H1 (cell line): Measurements from ENCODE around the gene TTBK2. TPM values are rescaled to one million over a fixed set of nuclear protein-coding genes. Genes with fewer than 3 reads are reported as not detected.

Experiments used
- CREB1 ChIP-seq: IDR thresholded peaks from 2 replicates; pipeline ENCODE4 v1.6.1; 2012; ENCODE audit warnings: inconsistent platforms
- FOSL1 ChIP-seq: IDR thresholded peaks from 2 replicates; pipeline ENCODE4 v1.6.1; 2011; ENCODE audit warnings: mild to moderate bottlenecking, low read depth, low read length, moderate library complexity; ENCODE audit not compliant: insufficient read depth
- KDM4A ChIP-seq: IDR thresholded peaks from one replicate; pipeline ENCODE4 v1.7.1; 2012; ENCODE audit warnings: low read depth, mild to moderate bottlenecking, moderate library complexity, low read length, inconsistent platforms; ENCODE audit not compliant: severe bottlenecking
- PHF8 ChIP-seq: fragments of 200-600 bp; sonication (generic); conservative IDR thresholded peaks from 2 replicates; pipeline ENCODE4 v1.7.1; 2012; ENCODE audit warnings: low read depth, mild to moderate bottlenecking, inconsistent platforms, low read length, moderate library complexity
- RBBP5 ChIP-seq: IDR thresholded peaks from 2 replicates; pipeline ENCODE4 v1.7.1; 2012; ENCODE audit warnings: low read depth, mild to moderate bottlenecking, inconsistent platforms, low read length, moderate library complexity, borderline replicate concordance
- RXRA ChIP-seq: IDR thresholded peaks from 2 replicates; pipeline ENCODE4 v1.6.1; 2011; ENCODE audit warnings: low read depth, mild to moderate bottlenecking, low read length, moderate library complexity; ENCODE audit not compliant: insufficient read depth
- SAP30 ChIP-seq: fragments of 300-600 bp; sonication (generic); IDR thresholded peaks from 2 replicates; pipeline ENCODE4 v1.7.1; 2012; ENCODE audit warnings: low read length, moderate library complexity, mild to moderate bottlenecking, inconsistent platforms; ENCODE audit not compliant: insufficient read depth, insufficient replicate concordance
- SIX5 ChIP-seq: IDR thresholded peaks from 2 replicates; pipeline ENCODE4 v1.6.1; 2011; ENCODE audit warnings: mild to moderate bottlenecking, low read depth, low read length
- SP1 ChIP-seq: IDR thresholded peaks from 2 replicates; pipeline ENCODE4 v1.6.1; 2011; ENCODE audit warnings: low read depth, low read length
- SP4 ChIP-seq: IDR thresholded peaks from 2 replicates; pipeline ENCODE4 v1.6.1; 2012; ENCODE audit warnings: low read length, inconsistent platforms
- polyA plus RNA-seq, 7 experiments: library from polyadenylated mRNA; depleted of rRNA in 3 of 7; stranded (reverse) in 5 of 7; unstranded in 2 of 7; fragments of >200 nt in 5 of 7; fragments of 200-250 nt in 2 of 7; gene quantifications; 1 replicate in 5 of 7; 2 replicates in 1 of 7; 4 replicates in 1 of 7; pipeline versions ENCODE4 v1.2.1 to v1.2.3, GENCODE V29; 2011 to 2013; ENCODE audit warnings: missing spikeins in 2 of 7, mixed read lengths in 2 of 7
- total RNA-seq: library from RNA; stranded (reverse); fragmentation: NEBNext Ultra II Directional; extraction: Animal tissue kit (Norgen Biotek cat#: 25700); gene quantifications from 2 replicates; pipeline ENCODE4 v1.2.1, GENCODE V29; 2021

The TTBK2 gene
- total and polyA plus RNA-seq, 2 of the 8 experiments (the other 6 are each of a cell fraction or from before 2014, with no cell fraction given), result 2.7 to 18.2 TPM

DNA sequence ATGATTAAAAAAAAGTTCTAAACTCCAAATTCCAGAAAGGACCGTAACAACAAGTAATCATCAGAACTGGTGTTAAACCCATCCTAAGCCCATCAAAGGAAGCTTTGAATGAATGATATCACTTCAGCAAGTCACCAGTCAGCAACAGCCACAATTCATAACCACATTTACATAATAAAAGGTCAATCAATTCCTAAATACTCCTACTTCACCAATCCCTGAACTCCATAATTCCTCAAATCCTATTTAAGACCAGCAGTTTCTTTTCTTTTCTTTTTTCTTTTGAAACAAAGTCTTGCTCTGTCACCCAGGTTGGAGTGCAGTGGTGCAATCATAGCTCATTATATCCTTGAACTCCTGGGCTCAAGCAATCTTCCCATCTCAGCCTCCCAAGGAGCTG lies 40.5 kb downstream of the TTBK2 start (continued):
- TF ChIP-seq RBBP5 (no peak), SP4 (no peak), PHF8 (no peak), FOSL1 (no peak), RXRA (no peak), KDM4A (no peak), SAP30 (no peak), CREB1 (no peak), SIX5 (no peak), SP1 (no peak)
